Endothelial cell (in vitro differentiated cells): Measurements from ENCODE around the gene FOXP4. TPM values are rescaled to one million over a fixed set of nuclear protein-coding genes. Genes with fewer than 3 reads are reported as not detected.

Experiments used
- DNase-seq: peaks from one replicate; pipeline ENCODE4 v3.0.0; 2021; ENCODE audit warnings: low spot score
- H3K27ac Mint-ChIP-seq: one replicate; pipeline ENCODE4 v1.8.0; 2021; ENCODE audit warnings: mixed read lengths, inconsistent platforms; ENCODE audit not compliant: unreplicated experiment
- H3K27me3 Mint-ChIP-seq: one replicate; pipeline ENCODE4 v1.8.0; 2021; ENCODE audit warnings: mild to moderate bottlenecking, moderate library complexity, mixed read lengths, inconsistent platforms; ENCODE audit not compliant: unreplicated experiment
- H3K36me3 Mint-ChIP-seq: one replicate; pipeline ENCODE4 v1.8.0; 2021; ENCODE audit warnings: mild to moderate bottlenecking, low read depth, mixed read lengths, inconsistent platforms; ENCODE audit not compliant: unreplicated experiment
- H3K4me1 Mint-ChIP-seq: one replicate; pipeline ENCODE4 v1.8.0; 2021; ENCODE audit warnings: mild to moderate bottlenecking, mixed read lengths, inconsistent platforms; ENCODE audit not compliant: unreplicated experiment
- H3K4me3 Mint-ChIP-seq: one replicate; pipeline ENCODE4 v1.8.0; 2021; ENCODE audit warnings: mild to moderate bottlenecking, mixed read lengths, inconsistent platforms; ENCODE audit not compliant: unreplicated experiment
- H3K9me3 Mint-ChIP-seq: one replicate; pipeline ENCODE4 v1.8.0; 2021; ENCODE audit warnings: mixed read lengths, inconsistent platforms; ENCODE audit not compliant: unreplicated experiment
- total RNA-seq: library from RNA; stranded (reverse); fragmentation: NEBNext Ultra II Directional; extraction: Animal tissue kit (Norgen Biotek cat#: 25700); gene quantifications from one replicate; pipeline ENCODE4 v1.2.1, GENCODE V29; 2021; ENCODE audit not compliant: unreplicated experiment
- TF ChIP-seq, protein P1 (sequence below): fragments of 200-600 bp; sonication (generic); IDR thresholded peaks from one replicate; pipeline ENCODE4 v1.5.0; 2021; ENCODE audit warnings: antibody characterized with exemption; ENCODE audit not compliant: unreplicated experiment

Gene FOXP4
- total RNA-seq, 1 donor from 2014 or later = 32.5 TPM

DNA sequence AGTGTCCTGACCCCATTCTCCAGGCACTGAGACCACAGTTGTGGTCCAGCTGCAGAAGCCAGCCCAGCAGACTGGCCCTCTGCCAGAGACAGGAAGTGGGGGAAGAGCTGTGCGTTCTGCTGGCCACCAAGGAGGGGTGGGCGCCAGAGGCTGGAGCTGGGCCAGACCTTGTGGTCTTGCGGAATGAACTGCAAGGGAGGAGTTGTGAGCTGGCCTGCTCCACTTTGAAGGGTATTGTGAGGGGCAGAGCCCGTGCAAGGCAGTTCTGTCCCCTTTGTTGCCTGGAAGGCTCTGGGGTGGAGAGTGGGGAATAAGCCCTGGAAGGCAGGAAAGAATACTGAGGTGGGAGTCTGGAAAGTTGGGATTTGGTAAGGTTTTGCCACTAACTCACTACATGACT, 88.5 kb downstream of the FOXP4 start:
- peaks cover 4% of the 10 kb centered on the region for H3K36me3 Mint-ChIP-seq
- TF ChIP-seq, protein P1, sequence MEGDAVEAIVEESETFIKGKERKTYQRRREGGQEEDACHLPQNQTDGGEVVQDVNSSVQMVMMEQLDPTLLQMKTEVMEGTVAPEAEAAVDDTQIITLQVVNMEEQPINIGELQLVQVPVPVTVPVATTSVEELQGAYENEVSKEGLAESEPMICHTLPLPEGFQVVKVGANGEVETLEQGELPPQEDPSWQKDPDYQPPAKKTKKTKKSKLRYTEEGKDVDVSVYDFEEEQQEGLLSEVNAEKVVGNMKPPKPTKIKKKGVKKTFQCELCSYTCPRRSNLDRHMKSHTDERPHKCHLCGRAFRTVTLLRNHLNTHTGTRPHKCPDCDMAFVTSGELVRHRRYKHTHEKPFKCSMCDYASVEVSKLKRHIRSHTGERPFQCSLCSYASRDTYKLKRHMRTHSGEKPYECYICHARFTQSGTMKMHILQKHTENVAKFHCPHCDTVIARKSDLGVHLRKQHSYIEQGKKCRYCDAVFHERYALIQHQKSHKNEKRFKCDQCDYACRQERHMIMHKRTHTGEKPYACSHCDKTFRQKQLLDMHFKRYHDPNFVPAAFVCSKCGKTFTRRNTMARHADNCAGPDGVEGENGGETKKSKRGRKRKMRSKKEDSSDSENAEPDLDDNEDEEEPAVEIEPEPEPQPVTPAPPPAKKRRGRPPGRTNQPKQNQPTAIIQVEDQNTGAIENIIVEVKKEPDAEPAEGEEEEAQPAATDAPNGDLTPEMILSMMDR = no peak
- H3K27ac Mint-ChIP-seq = no peak overlapping the region
- H3K27me3 Mint-ChIP-seq = peaks cover 14% of the 10 kb centered on the region
- peaks cover 36% of the 10 kb centered on the region for H3K4me1 Mint-ChIP-seq
- no peaks in the 10 kb centered on the region for H3K9me3 Mint-ChIP-seq
- H3K4me3 Mint-ChIP-seq = no peak overlapping the region
- DNase-seq = no peak

DNA sequence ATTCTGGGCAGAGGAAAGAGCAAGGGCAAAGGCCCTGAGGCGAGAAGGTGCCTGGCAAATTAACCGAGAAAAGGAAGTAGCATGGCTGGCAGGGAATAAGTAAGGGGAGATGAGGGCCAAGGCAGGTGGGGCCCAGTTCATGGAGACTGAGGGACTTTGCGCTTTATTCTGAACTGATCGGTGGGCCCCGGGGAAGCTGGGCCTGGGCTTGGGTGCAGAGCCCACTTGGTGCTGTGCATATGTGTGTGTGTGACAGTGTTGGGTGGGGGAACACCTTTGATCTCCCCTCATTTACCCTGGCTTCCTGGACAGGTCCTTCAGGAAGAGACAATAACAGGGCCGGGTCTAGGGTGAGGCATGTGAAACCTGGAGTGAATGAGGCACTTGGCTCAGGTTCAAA, 89.2 kb downstream of the FOXP4 start:
- H3K27ac Mint-ChIP-seq = no peak overlapping the region
- TF ChIP-seq, protein P1 = no peak
- peaks cover 8% of the 10 kb centered on the region for H3K36me3 Mint-ChIP-seq
- H3K27me3 Mint-ChIP-seq = peaks cover 14% of the 10 kb centered on the region
- DNase-seq = no peak
- H3K4me3 Mint-ChIP-seq = peak overlapping the region; percentile 15
- peaks cover 42% of the 10 kb centered on the region for H3K4me1 Mint-ChIP-seq
- no peaks in the 10 kb centered on the region for H3K9me3 Mint-ChIP-seq

DNA sequence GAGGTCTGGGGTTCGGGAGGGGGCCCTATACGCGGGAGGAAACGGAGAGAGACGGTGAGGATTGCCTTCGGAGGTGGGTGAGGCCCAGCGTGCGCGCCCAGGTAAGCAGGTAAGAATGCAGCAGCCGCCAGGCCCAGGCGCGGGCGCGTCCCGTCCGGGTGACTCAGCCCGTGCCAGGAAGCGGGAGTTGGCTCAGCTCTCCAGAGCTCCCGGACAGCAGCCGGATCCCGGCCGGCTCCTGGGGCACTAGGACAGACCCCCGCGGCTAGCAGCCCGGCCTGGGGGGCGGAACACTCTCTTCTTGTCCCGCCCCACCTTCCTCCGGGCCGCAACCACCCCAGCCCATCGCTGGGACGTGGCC, 90.6 kb downstream of the FOXP4 start:
- H3K9me3 Mint-ChIP-seq = no peaks in the 10 kb centered on the region
- DNase-seq = peak; percentile 56
- H3K27me3 Mint-ChIP-seq = peaks cover 20% of the 10 kb centered on the region
- H3K4me3 Mint-ChIP-seq = peak overlapping the region; percentile 91
- H3K4me1 Mint-ChIP-seq = peaks cover 50% of the 10 kb centered on the region
- peaks cover 19% of the 10 kb centered on the region for H3K36me3 Mint-ChIP-seq
- H3K27ac Mint-ChIP-seq = peak overlapping the region; percentile 66
- TF ChIP-seq, protein P1 = no peak

DNA sequence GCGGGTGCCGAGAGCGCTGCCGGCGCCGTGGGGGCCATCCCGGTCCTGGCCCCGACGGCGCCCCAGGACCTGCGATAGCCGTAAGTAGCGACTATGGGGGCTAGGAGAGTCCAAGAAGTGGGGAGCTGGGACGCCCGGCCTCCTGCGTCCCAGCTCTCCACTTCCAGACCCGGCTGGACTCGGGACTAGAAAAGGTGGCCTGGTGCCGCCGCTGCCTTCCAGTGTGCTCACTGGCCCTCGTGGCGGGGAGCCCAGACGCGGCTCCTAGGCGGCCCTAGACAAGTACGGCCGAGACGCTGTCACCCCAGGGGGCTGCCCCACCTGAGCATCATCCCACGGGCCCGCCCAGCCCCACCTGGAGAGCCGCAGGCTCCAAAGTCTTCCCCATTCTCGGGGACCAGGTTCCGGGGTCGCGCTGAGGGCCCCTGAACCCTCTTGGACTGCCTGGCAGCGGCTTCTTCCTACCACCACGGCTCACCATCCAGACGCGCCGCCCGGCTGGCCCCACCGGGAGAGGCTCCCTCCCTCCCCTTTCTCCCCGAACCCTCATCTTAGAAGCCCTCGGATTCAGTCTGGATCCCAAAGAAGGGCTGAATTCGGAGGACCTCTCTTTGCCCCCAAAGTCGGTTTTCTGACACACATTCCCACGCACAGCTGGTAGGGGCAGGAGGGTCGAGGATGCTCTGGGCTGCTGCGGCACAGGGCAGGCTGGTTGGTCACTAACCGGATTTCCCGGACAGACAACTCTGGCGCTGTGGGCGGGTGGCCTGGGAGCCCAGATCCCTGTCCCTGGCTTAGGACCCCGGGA, 91.2 kb downstream of the FOXP4 start:
- TF ChIP-seq, protein P1 = no peak
- Mint-ChIP-seq H3K9me3 (no peaks in the 10 kb centered on the region), H3K36me3 (peaks cover 24% of the 10 kb centered on the region), H3K27me3 (peaks cover 20% of the 10 kb centered on the region), H3K27ac (peak overlapping the region; percentile 86), H3K4me1 (peaks cover 56% of the 10 kb centered on the region), H3K4me3 (peak overlapping the region; percentile 94)
- DNase-seq = peak; percentile 56
